HG02970 (cell line): Measurements from ENCODE around the gene PLAAT3.
A peak's percentile ranks its signal among the peaks of the same experiment; 100 is the strongest.
"Not testable (repeated sequence)": the region's sequence is repeated elsewhere in the genome, so short reads cannot be mapped to it uniquely, and the experiment has no call there.

Source experiments
- ATAC-seq: cut with Tn5 transposase; IDR thresholded peaks from one replicate; pipeline ENCODE4 v1.9.1; 2021; ENCODE audit warnings: mild to moderate bottlenecking, moderate library complexity, moderate number of reproducible peaks; ENCODE audit not compliant: unreplicated experiment, low FRiP score

Gene PLAAT3

DNA sequence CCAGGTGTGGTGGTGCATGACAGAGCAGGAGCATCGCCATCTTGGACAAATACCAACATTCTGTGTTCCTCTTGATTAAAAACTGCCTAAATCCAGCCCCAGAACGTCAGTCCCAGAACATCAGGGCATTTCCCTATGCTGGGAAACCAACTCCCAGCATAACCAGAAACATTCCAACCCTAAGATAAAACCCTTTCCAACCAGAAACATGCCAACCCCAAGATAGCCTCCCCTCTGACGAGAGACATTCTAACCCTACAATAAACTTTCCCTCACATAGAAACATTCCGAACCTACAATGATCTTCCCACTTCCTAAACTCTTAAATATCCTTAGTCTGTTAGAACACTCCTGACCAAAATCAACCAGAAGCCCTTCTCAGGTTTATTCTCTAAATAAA, 66.1 kb downstream of the PLAAT3 start:
- no peak for ATAC-seq

DNA sequence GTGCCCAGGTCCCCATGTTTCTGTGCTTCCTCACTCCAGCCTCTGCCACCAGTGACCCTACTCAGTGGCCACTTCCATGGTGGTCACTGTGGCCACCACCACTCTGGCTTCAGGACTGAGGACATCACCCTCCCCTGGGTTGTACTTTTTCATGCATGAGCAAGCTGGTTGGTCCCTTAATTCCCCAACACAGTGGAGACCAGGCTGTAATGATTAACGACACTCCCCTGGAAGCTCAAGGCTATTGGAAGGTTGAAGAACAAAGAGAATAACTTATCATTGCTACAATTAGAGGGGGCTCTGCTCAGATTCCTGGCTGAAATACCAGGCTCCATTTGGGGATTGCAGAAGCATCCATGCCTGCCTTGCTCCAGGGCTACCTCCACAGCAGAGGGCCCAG, 67.2 kb downstream of the PLAAT3 start:
- ATAC-seq, result no peak

DNA sequence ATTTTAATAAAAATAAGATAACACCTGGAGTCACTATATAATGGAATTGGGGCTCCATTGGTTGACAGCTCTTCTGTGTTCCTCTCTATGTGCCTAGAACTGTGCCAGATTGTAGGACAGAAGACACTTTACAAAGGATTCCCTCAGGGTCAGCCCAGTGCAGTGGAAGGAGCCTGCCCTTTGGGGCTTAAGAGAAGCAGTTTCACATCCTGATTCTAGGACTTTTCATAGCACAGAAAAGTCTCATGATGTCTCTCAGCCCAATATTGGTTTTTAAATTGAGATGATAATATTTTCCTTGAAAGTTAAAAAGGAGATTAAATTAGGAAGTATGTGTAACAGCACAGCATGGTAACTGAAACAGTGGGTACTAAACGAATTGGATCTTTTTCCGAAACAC, 70.5 kb downstream of the PLAAT3 start:
- ATAC-seq, result no peak

DNA sequence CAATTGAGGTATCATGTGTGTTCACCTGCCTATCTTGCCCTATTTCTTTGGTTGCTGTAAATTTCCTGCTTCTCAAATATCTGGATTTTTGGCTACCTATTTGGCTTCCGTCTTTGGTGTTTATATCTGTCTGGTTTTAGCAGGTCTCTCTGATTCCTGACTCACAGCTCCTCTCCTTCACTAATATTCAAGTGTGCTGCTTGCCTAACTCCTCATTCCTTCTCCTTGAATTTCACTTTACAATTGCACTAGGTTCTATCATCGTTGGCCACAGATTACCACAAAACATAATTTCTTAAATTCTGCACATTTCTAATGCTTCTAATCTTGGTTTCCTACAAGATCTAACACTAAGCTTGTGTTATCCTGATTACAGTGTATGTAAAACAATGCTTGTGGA, 71.7 kb downstream of the PLAAT3 start:
- ATAC-seq, result not testable (repeated sequence)

DNA sequence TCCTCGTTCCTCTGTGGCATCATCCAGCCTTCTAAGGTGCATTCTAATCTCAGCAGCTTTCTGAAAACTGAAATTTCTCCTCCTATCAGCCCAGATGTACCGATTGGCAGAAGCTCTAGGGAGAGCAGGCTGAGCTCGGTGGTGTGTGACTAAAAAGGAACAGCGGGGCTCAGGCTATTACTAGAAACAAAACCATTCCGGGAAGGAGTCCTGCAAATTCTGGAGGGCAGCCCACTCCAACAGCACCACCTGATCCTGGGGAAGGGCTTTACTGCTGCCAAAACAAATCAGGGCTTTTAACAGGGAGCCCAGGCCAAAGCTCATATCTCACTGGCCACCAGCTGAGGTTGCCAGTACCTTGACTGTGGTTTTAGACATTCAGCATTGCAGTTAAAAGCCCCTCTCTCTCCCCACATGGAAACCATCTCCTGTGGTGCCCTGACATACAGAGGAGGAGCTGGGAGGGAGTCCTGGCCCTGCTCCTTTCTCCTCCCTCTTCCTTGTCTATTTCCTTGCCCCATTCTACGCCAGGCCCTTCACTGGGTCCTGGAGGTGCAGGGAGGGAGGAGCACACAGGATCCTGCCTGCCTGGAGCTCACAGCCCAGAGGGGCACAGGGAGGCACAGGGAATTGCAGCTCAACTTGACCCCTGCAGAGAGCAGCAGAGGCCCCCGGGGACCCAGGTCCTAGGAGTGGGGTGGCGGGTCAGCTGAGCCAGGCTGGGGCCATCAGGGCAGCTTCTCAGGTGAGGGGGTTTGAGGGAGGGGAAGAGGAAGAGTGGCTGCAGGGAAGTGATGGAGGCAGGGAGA, 76.7 kb downstream of the PLAAT3 start:
- no peak for ATAC-seq

DNA sequence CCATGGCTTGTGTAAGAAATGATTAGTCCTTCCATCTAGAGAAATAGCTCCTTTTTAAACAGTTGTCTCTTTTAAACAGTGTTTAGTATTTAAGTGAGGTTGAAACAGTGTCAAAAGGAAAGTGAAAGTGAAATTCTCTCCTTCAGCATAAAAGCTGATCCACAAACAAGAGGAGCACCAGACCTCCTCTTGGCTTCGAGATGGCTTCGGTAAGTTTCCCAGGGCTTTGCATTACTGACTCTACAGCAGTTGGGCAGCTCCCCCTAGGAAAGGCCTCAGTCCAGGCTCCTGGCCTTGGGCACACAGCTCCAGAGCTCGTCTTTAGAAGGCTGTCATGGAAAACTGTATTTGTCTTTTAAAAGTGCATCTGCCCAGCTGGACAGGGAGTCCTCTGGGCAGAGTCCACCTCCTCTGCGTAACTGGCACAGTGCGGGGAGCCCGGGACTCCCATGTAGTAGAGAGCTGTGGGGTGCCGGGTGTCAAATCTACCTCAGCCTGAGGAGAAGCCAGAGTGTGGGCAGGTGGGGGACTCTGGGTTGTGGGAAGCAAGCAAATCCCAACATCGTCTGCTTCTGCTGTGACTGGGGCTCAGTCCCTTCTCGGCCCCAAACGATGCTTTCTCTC, 77.5 kb downstream of the PLAAT3 start, which contains the start of gene PLAAT4:
TSS of gene PLAAT4 (plus strand) at position 140 of the 624 bp plus-strand sequence. CDS start at position 201, 61 bp downstream.
- ATAC-seq, result no peak

DNA sequence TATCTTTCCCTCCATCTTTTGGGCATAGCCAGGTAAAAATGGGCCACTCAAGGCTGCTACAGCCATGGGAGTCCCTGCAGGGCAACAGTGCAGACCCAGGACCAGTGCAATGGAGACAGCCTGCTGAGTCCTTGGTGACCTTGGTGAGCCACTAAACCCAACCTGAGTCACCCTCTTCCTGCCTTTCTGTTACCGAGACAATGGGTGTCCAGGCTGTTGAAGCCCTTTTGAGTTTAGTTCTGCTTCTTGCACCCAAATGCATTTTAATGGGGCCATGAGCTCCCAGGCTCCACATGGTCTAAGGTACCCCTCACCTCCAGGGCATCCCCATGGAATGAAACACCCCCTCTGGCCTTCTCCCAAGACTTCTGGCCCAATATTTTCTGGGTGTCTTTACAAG, 78.5 kb downstream of the PLAAT3 start:
- no peak for ATAC-seq

DNA sequence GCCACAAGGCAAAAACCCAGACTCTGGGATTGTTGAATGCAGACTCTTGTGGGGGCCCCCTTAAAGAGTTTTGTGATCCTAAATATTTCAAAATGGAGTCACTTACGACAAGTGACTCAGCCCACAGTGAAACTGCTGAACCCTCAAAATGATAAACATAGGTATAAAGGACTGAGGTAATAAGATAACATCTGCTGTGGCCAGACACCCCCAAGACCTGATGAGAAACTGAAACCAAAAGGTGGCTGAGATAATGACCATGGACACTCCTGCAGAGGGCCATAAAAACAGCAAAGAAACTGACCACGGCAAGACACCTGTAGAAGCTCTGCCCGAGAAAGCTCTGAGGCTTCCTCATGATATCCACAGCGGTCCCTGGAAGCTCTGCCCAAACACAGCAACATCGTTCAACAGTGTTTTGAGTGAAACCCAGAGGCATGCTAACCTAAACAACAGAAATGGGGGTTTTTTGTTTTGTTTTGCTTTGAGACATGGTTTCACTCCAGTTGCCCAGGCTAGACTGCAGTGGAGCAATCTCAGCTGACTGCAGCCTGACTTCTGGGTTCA, 79.3 kb downstream of the PLAAT3 start:
- ATAC-seq, result no peak

DNA sequence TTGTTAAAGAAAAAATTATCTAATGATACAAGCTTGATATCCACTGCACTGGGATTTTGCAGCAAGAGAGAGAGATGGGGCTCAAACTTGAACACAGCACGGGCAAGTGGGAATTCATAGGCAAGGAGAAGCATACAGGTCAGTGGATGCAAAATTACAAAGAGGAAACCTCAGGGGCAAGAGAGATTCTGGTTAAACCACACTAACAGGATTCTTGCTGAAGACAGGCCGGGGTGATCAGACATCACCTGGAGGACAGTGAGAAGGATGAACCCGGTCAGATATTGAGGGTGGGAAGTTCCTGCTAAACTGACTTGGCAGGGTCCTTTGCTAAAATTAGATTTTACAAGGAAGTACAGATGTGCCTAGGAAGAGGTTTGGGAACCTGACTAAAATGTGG, 80.2 kb downstream of the PLAAT3 start:
- no peak for ATAC-seq

DNA sequence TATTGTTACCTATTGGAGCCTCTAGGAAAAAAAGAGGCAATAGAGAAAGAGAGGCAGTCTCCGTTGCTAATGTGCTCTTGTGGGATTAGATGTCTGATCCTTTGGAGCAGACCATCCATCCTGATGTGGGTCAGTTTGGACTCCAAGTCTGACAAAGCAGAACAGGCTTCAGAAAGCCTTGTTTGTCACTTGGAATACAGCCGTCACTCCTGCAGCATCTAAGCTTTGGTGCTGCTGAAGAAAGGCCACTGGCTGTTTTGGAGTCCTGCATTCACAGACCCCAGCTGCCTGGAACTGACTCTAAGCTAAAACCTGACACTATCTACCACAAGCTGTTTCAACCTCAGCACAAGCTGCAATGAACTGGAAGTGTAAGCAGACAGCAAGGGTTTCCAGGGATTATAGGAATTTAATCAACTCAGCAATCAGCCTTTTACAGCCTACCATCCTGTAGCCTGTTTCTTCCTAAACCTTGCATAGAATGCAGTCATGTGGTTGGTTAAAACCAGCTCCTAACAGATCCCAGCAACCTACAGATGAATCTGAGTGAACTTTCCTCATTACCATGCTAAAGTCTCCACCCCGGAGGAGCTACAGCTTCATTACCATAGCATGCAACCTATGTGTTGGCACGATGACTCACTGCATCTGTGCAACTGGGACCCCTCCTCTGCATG, 81.3 kb downstream of the PLAAT3 start:
- ATAC-seq, result no peak

DNA sequence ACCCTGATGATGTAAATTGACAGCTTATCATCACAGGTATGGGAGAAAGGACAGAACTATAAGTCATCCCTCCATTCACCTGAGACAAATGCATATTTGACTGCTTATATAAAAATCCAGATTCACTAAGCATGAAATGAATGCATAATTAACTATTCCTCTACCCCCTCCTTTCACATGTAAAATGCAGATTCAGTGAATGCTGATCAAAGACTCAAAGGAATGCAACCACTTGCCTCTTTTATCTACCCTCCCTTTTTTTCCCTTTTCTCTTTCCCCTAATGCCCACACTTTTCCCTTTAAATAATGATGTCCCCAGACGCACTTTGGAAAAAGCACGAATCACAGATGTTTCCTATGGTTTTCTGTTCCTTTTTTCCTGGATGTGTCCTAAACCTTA, 82.1 kb downstream of the PLAAT3 start:
- no peak for ATAC-seq

DNA sequence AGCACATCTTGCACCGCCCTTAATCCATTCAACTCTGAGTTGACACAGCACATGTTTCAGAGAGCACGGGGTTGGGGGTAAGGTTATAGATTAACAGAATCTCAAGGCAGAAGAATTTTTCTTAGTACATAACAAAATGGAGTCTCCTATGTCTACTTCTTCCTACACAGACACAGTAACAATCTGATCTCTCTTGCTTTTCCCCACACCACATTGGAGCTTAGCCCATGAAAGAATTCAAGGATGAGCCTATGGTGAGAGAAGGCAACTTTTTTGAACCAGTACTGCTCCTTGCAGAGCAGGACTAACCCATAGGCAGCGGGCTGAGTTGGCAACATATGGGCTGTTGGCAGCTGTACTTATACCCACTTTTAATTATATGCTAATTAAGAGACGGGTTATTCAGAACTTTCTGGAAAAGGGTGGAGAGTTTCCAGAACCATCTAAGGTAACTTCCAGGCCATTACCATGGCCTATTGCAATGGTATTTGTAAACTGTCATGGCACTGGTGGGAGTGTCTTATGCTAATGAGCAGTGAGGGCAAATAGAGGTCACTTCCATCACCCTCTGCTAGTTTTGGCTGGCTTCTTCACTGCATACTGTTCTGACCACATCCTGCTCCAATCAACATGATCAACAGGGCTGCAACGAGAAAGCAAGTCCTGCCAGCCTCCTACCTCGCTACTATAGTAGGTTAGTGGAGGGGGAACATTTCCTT, 83.0 kb downstream of the PLAAT3 start:
- ATAC-seq, result peak; percentile 62

DNA sequence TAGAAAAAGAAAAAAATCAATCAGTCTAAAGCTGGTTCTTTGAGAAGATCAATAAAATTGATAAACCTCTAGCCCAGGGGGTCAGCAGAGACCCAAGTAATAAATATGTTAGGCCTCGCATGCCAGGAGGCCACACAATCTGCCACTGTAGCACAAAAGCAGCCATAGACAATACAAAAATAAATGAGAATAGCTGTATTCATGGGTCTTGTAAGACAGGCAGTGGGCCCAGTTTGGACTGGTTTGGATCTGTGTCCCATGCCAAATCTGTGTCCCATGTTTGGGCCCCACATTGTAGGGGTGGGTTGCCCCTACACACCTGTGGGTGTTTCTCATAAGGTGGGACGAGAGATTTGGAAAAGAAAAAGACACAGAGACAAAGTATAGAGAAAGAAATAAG, 84.2 kb downstream of the PLAAT3 start:
- no peak for ATAC-seq

DNA sequence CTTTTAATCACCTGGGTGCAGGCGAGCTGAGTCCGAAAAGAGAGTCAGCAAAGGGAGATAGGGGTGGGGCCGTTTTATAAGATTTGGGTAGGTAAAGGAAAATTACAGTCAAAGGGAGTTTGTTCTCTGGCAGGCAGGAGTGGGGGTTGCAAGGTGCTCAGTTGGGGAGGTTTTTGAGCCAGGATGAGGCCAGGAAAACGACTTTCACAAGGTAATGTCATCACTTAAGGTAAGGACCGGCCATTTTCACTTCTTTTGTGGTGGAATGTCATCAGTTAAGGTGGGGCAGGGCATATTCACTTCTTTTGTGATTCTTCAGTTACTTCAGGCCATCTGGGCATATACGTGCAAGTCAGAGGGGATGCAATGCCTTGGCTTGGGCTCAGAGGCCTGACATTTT, 84.9 kb downstream of the PLAAT3 start:
- not testable (repeated sequence) for ATAC-seq

DNA sequence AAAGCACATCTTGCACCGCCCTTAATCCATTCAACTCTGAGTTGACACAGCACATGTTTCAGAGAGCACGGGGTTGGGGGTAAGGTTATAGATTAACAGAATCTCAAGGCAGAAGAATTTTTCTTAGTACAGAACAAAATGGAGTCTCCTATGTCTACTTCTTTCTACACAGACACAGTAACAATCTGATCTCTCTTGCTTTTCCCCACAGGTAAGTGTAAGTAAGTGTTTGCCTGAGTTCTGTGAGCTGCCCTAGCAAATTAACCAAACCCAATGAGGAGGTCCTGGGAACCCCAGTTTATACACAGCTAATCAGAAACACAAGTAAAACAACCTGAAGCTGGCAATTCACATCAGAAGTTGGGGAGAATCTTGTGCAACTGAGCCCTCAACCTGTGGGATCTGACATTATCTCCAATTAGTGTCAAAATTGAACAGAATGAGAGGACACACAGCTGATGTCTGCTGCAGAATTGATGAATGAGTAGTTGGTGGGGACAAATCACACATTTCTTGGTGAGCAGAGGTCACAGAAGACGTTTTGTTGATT, 85.4 kb downstream of the PLAAT3 start:
- ATAC-seq, result not testable (repeated sequence)

DNA sequence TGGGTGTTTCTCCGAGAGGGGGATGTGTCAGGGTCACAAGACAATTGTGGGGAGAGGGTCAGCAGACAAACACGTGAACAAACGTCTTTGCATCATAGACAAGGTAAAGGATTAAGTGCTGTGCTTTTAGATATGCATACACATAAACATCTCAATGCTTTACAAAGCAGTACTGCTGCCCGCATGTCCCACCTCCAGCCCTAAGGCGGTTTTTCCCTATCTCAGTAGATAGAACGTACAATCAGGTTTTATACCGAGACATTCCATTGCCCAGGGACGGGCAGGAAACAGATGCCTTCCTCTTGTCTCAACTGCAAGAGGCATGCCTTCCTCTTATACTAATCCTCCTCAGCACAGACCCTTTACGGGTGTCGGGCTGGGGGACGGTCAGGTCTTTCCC, 86.1 kb downstream of the PLAAT3 start:
- not testable (repeated sequence) for ATAC-seq

DNA sequence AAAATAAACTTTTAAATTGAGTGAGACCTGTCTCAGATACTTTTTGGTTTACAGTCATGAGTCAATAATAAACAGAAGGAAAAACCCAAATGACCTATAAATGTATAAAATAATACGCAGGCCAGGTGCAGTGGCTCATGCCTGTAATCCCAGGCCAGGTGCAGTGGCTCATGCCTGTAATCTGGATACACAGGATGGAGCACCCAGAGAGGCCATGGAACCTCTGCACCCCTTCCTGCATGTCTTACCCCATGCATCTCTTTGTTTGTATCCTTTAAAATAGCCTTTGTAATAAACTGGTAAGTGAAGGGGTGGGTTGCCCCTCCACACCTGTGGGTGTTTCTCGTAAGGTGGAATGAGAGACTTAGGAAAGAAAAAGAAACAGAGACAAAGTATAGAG, 86.6 kb downstream of the PLAAT3 start:
- ATAC-seq, result no peak
